ENCODE data around the gene ZNF503.

ZNF503 gene, protein sequence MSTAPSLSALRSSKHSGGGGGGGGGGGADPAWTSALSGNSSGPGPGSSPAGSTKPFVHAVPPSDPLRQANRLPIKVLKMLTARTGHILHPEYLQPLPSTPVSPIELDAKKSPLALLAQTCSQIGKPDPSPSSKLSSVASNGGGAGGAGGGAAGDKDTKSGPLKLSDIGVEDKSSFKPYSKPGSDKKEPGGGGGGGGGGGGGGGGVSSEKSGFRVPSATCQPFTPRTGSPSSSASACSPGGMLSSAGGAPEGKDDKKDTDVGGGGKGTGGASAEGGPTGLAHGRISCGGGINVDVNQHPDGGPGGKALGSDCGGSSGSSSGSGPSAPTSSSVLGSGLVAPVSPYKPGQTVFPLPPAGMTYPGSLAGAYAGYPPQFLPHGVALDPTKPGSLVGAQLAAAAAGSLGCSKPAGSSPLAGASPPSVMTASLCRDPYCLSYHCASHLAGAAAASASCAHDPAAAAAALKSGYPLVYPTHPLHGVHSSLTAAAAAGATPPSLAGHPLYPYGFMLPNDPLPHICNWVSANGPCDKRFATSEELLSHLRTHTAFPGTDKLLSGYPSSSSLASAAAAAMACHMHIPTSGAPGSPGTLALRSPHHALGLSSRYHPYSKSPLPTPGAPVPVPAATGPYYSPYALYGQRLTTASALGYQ

DNA sequence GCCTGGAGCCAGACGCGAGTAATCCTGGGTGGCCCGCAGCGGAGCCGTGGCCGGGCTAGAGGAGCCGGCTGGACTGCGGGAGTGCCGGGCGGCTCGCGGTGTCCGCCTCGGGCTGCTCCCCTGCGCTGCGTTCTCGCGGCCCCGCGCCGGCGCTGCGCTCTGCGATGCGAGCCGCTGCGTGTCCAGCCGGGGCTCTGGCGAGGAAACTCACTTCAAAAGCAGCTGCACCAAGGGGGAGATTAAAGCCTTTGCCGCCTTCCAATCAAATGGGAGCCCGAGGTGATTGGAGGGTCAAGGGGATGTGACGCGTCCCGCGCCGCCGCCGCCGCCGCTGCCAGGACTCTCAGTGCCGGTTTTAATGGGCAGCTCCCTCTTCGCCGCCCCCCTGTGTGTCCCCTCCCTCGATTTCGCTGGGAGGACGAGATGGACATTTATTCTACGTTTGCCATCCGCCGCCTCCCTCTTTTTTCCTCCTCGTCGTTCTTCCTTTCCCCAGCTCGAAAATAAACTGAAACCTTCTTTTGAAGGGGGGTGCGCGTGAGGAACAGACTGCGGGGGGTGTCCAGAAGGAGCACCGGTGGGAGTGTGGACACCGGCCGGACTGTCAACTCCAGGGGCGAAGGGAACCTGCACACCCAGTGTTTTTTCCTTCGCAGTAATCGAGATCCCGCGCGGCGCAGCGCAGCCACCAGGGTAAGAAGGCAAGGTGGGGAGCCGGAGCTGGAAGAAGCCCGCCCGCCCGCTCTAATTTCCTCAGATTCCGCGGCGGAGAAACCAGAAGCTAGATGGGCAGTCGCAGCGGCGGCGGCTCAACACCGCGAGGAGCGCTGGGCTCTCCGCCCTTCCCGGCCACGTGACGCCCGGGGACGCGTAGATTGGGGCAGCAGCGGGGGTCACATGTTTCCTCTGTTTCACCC, at the start of gene ZNF503:
TSS of gene ZNF503 (minus strand) at position 196 of the 917 bp plus-strand sequence. CDS start 345 bp downstream, outside the sequence.
- DNase-seq: no peak

DNA sequence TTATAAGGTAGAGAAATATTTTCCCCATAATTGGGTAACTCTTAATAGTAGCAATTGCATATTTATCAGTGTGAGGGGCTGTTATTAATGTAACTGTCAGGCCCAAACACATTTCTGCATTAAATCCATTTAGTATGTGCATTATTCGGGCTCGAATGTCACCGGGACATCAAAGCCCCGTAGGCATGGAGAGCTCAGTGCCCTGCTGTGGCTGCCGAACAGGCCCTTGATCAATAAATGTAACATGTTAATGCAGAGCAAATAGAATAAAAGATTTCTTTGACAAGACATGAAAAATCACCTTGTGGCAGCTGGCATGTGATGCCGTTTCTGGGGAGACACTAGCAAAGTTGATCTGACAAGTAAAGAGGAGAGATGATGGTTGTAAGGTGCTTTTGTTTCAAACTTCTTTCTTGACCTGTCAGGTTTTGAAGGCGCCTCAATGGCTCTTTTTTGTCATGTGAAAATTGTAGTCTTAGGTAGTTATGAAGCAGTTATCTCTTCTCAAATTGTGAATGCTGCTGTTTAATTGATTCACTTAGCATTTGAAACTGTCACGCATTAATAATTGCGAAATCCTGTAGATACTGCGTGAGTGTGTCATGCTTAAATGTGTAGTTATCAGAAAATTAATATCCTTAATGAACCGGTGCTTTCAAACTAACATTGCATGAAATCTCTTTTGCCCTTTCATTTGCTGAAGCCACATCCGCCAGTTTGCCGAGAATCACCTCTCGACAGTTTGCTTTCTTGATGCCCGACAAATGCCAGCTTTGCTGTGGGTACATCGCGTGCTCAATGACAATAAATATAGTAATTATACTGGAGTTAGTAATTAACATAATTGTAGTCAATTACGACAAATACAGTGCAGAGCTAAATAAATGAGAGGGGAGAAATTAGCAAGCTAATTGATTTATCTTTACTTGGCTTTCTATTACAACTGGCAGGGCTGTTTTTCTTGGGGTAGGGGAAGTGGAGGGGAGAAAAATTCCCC, 49.4 kb upstream of the ZNF503 start:
- no peak for DNase-seq

DNA sequence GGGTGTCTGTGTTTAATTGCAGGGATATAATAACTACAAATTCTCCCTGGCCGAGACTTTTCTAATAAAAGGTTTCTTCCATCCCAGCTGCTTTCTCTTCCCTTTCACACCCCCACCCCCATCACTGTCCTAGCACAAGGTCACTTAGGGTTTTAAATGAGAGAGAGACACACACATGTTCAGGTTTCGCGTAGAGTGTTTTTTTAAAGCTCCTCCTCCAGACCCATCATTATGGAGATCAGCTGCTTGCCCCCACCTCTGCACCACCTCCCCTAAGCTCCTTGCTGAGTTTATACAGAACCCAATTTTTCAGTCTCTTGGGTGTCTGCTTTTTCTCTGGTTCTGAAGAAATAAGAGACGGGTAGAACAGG, 48.5 kb upstream of the ZNF503 start:
- DNase-seq: no peak

DNA sequence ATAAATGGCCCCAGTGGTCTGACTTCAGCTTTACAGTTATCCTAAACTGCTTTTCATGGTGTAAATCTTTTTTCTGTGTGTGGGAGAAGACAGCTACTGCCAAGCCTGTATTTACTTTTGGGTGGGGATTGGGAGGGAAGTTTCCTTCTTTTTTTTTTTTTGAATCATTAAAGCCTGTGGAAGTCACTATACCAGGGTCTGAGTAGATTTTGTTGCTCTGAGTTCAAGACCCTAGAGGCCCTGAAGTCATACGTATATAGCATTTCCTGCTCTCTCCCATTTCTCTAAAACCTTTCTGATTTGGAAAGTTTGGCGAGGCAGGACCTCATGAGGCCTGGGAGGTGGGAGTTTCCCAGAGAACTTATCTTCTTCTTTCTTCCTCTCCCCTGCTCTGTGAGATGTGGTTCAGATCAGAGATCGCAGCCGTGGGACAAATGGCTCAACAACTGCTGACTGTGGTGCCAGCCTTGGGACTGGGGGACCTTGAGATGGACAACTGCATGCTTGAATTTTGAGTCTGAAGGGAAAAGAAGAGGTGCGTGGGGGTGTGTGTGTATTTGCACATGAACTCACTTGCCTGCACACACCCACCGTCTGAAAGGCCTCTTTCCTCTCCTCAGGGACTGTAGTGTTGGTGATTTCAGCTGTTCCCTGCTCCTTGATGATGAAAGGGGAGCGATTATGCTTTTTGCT, 48.0 kb upstream of the ZNF503 start:
- no peak for DNase-seq

DNA sequence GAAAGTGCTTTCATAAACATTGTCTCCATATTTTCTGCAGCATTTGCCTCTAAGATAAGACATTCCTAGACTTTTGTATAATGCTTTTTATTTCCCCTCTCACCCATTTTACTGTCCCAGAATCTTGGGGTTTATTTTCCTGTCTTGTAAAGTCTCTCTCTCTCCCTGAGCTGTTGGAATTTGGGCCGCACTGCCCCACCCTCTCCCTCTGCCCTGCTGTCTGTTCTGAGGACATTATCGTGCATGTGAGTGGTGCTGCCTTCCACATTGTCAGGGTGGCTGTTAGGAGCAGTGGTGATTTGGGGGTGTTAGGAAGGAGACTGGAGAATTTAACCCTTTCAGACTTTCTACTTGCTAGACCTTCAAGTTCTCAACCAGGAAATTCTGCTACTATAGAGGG, 46.6 kb upstream of the ZNF503 start:
- DNase-seq: no peak

DNA sequence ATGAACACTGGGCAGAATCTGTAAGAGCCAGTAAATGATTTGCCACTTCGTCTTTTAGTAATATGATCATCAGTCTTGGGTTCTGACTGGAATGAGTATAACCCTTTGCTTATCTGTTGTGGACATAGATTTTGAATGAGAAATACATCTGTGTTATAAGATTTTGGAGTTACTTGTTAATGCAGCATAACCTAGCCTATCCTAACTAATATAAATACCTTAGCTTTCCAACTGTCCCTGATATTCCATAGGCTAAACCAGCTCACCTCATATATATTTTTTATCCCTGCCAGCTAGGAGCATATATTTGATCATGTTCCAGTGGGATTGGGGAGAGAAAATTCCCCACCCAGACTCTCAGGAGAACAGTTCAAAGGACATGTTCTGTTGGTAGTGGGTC, 44.9 kb upstream of the ZNF503 start:
- no peak for DNase-seq

DNA sequence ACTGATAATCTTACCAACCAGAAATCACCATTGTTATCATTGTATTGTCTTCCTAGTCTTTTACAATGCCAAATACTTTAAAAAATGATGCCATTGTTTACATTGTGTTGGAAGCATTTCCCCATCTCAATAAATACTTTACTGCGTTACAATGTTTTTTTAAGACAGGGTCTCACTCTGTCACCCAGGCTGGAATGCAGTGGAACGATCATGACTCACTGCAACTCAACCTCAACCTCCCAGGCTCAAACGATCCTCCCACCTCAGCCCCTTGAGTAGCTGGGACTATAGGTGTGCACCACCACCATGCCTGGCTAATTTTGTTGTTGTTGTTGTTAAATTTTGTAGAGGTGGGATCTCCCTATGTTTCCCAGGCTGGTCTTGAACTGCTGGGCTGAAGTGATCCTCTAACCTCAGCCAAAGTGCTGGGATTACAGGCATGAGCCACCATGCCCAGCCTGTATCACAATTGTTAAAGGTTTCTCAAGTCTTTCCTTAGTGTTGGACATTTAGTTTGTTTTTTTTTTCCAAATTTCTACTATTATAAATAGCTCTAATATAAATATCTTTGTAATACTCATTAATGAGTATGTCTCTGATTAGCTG, 43.3 kb upstream of the ZNF503 start:
- DNase-seq: no peak

DNA sequence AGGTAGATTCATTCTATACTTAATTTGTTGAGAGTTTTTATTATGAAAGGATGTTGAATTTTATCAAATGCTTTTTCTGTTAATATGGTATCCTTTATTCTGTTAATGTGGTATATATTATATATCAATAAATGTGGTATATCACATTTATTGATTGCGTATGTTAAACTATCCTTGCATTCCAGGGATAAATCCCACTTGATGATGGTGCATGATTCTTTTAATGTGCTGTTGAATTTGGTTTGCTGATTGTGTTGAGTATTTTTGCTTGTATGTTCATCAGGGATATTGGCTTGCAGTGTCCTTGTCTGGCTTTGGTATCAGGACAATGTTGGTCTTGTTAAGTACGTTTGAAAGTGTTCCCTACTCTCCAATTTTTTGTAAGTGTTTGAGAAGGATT, 41.8 kb upstream of the ZNF503 start:
- no peak for DNase-seq

DNA sequence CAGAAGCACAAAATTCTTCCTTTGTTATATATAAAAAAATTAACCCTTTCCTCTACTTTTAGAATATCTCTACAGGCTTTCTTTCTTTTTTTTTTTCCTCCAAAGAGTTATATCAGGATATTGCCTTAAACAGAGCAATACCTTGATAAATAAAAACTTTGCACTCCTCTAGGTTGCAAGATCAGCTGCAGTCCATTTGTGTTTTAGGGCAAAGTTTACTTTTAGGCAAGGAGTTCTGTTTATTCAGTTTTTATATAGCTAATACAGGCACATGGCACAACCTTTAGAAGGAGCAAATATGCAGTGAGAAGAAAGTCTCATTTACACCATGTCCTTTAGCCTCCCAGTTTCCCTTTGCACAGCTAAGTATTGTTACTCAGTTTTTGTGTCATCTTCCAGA, 40.1 kb upstream of the ZNF503 start:
- no peak for DNase-seq

DNA sequence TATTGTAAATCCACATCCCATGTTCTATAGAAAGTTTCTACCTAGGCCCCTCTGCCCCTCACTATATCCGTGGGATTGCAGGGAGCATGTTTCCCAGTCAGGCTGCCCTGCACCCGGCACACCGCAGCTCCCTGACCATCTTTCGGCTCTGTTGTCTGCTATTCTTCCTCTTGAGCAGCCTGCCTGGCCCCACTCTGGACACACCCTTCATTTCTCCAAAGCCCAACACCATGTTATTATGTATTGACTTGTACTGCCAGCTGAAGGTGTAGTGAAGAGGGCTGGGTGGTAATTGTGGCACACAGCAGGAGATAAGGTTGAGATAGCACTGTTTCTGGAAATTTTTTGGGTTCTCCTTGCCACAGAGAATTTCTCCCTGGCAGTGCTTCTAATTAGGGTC, 39.6 kb upstream of the ZNF503 start:
- DNase-seq: no peak

DNA sequence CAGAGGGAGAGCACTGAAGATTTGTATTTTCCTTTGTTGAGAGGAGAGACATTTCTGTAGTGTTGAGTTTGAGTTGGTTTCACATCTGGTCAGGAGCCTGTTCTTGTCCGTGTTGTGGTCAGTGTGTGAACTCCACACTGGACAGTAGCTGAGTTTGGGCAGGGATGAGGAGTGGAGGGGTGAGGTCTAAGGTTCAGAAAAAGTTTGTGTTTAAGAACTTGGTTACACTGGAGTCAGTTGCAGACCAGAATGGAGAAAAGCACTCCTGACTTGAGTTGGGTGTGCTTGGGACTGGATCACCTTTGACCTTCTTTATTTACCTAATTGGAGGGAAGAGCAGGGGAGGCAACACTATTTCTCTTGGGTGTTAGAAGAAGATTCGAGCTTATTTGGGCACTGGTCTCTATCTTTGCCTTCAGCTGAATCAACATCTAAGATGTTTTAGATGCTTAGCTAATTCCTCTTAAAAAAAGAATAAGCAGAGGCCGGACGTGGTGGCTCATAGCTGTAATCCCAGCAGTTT, 38.8 kb upstream of the ZNF503 start:
- no peak for DNase-seq

DNA sequence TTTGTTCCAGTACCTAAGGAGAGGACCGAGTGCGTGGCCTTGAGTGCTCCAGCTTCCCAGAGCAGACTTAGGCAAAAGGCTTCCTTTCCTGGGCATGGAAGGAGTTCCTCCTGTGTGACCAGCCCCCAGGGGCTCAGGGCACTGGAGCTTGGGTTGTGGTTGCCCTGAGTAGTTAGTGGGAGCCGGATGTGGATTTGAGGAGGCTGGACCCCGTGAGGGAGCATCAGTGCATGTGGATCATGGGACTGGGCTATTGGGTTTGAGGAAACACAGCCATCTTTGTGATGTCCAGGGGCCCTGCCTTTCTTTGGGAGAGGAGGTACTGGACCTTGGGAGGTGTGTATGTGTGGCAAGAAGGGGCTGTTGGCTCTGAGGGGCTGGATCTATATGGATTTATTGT, 38.2 kb upstream of the ZNF503 start:
- DNase-seq: no peak

DNA sequence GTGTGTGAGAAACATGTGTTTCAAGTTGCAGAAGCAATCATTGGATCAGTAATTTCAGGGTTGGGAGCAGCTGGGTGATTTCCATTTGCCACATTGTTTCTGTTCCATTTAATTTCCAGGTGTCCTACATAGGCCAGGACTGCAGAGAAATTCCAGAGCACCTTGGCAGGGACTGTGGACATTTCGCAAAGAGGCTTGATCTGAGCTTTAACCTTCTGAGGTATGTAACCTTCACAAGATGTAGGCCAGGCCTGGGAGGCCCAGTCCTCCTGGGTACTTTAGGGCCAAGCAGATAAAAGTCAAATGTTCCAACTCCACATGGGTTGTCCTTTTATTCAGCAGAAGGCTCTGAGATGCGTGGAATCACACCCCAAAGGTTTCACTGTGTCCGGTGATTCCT, 36.7 kb upstream of the ZNF503 start:
- no peak for DNase-seq

DNA sequence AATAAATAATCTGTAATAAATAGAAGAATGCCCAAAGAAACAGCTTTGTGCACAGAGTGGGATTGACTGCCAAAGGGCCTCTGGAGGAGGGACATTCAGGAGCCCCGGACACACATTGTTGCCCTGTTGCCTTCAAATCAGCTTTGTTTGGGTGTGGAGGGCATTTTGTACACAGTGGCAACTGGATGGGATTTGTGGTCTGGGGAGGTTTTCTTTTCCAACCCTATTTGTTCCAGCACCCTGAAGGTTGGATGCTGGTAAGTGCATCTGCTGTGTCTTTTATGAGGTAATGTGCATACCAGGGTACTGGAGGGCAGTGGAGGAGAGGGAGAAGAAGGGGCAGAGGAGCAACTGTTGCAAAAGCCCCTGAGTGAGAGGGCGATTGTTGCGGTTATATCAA, 36.1 kb upstream of the ZNF503 start:
- DNase-seq: no peak

DNA sequence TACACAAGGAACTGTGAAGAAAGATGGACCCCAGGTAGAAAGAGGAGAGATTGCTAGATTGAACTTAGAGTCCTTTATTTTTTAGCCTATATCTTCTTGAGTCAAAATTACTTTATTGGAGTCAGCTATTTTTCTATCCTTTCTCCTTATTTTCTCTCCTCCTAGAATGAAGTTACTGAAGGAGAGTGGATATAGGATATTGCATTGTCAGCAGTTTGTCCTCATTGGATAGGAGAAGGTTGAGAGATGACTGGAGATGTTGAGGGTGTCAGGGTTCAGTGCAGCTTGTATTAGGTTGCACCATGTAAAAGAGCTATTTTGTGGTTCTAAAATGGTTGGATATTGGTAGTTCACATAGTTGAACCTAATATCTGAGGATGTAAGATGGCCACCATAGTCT, 35.3 kb upstream of the ZNF503 start:
- DNase-seq: no peak

DNA sequence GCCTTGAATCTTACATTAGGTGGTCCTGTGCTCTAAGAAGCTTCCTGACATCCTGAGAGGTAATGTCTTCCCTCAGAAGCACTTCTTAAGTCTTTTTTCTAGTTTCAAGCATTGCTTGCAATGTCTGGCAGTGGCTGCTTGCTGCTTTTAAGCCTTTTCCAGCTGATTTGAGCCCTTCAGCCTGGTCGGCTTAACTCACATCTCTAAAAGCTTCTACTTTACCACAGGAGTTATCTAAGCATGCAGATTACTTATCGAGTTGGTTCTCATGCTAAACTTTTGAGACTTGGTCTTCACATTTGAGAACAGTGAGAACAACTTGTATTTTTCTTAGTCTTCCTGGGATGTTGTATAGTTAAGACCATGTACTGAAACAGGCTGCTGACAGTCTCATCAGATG, 33.7 kb upstream of the ZNF503 start:
- DNase-seq: no peak

DNA sequence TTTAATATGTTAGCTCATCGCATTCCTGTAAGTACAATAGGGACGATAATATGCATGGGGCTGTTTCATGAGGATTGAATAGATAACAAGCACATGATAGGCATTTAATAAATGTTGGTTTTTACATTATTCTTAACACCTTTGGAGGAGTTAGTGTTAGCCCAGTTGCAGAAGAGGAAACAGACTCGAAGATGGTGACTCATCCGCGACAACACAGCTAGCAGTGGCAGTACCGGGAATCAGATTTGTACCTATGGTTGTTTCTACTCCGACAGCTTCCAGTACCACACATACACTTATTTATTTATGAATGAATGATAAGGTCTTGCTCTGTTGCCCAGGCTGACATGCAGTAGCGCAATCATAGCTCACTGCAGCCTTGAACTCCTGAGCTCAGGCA, 32.7 kb upstream of the ZNF503 start:
- DNase-seq: no peak

DNA sequence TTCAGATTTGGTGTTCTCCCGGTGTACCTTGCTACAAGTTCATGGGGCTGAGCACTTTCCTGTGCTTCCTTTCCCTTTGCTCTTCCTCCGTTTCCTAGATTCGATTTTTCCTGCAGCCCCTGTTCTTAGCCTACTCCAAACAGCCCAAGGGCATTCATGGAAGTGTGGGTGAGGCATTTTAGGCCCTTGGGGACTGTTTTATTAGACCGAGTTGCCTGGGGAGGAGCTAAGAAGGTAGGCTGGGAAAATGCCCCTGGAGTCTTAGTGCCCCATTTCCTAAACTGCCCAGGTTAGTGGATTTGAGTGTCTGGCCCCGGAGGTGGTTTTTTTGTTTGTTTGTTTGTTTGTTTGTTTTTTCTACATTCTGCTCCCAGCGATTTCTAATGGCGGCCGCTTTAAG, 31.7 kb upstream of the ZNF503 start:
- no peak for DNase-seq

DNA sequence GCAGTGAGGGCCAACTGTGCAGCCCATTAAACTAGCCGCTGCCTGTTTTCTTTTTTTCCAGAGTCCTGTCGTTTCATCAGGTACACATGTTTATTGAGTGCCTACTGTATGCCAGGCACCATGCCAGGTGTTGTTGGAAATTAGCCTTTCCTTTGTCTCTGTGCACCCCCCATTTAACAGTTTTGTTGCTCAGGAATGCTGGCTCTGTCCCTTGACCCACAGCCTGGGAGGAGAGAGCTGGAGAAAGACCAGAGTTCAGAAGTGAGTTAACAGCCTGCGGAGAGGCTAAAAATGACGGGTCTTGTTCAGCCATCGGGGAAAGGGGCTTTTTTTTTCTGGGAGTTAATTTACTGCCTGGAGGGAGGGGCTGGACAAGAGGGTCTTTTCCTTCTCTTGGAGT, 31.2 kb upstream of the ZNF503 start:
- DNase-seq: no peak

DNA sequence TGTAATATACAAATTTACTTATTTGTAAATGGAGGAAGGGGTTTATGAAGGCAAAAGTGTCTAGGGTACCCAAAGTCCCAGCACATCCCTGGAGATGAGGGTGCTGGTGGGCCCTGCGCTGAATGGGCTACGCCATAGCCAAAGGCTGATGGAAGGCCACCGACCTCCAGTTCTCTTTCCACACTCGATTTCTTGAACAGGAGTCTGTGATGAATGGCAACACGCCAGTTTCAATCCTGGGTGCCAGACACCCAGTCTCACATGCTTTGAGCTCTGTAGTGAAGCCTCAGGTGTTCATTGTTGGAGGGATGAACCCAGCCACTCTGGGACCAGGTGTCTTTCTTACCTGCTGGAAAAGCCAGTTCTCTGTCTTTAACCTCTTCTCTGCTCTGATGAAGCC, 30.6 kb upstream of the ZNF503 start:
- no peak for DNase-seq
